HG03159 (cell line): Measurements from ENCODE around the gene FSTL4.

ENCODE experiments used
- ATAC-seq: cut with Tn5 transposase; IDR thresholded peaks from one replicate; pipeline ENCODE4 v1.9.1; 2021; ENCODE audit warnings: mild to moderate bottlenecking, moderate library complexity; ENCODE audit not compliant: unreplicated experiment

Gene FSTL4

DNA sequence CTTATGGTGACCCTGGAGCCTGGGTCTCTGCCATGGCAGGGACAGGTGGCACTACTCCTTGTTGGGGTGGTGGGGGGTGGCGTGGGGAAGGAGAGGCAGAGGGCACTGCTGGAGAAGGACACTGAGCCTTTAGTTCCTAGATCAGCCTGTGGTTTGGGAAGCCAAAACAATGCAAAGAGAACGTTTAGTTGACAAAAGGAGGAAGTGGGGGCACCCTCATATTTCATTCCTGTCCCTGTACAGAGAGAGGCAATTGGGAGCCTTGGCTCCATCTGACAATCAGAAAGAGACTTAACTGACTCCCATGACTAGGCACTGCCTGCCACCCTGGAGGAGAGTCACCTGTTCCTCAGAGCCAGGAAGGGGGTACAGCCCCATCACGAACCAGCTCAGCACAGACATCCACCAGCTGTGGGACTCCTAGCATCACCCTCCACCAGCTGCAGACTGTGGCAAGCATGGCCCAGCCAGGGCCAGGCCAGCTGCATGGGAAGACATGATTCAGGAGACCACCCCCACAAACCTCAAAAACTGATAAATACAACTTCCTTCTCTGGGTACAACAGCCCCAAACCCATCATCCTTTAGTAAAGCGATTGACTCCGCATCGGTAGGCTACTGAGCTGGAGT, 303.1 kb downstream of the FSTL4 start:
- ATAC-seq = no peak

GRCh38 chr5:133307275-133307674, 305.1 kb downstream of the FSTL4 start:
- no peak for ATAC-seq

GRCh38 chr5:133304707-133305216, 307.6 kb downstream of the FSTL4 start:
- ATAC-seq = no peak

DNA sequence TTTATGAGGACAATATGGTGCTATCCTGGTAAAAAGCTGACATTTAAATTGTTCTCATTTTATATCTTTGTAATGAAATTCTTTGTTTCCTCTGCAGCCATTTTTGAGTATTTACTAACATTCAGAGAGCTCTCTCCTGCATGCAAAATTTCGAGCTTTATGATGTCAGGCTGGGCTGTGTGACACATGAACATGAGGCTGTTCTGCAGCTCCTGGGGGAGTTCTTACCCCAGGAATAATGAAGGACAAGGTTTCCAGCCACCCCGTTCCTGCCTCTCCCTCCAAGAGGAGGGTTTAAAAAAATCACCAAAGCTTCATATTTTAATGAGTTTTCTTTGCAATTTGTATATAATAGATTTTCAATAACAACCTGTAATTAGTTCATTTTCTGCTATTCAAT, 308.2 kb downstream of the FSTL4 start:
- ATAC-seq = no peak

- no peak for ATAC-seq
These were observed 309.0 kb downstream of the FSTL4 start for GRCh38 chr5:133303298-133303697.

GRCh38 chr5:133299728-133300127, 312.6 kb downstream of the FSTL4 start:
- no peak for ATAC-seq

DNA sequence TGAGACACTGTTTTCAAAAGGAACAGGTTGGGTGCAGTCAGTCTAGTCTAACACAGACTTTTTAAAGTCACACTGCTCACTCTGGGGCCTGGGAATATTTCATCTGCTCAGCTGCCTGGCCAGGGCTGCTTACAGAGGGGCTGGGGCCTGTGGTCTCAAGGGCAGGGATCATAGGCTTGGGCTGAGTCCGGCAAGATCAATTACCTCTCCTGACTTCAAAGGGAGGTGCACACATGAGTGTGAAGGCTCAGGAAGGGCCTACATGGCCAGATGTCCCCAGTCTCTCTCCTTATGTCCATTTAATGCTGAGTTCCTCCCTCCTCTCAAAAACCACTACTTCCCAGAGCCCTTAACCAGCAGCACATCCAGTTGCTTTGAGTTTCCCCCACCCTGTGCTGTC, 313.3 kb downstream of the FSTL4 start:
- no peak for ATAC-seq

- no peak for ATAC-seq
These were observed 313.9 kb downstream of the FSTL4 start for GRCh38 chr5:133298447-133298846.

DNA sequence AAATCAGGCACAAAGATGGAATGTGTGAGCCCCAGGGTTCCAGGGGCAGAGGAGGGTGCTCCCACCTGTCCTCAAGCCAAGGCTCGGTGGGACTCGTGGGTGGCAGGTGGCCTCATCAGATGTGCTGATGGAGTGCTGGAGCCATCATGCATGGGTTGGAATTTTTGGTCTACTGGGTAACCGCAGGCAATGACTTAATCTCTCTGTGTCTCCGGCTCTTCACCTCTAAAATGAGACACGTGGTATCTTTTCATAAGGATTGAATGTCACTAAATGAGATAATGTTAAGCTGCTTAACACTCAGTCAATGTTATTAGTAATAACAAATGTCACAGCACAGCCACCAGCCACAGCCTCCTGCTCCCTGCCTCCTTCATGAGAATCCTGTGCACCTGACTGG, 315.0 kb downstream of the FSTL4 start:
- no peak for ATAC-seq

DNA sequence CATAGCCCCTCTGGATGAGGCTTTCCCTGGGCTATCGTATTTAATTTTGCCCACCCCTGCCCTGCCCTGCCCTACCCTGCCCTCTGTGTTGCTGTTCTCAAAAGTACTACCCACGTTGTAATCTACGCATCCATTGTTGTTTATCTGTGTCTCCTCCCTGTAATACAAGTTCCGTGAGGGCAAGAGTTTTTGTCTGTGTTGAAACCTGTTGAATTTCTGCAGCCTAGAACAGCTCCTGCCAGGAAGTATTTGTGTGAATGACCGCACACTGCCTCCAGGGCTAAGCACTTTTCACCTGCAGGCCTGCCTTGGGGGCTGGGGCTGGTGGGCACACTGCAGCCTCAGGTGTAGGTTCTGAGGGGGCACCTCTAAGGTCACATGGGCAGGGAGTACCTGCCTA, 315.7 kb downstream of the FSTL4 start:
- ATAC-seq = no peak

- no peak for ATAC-seq
These were observed 316.8 kb downstream of the FSTL4 start for GRCh38 chr5:133295520-133295919.

- ATAC-seq = no peak
These were observed 318.0 kb downstream of the FSTL4 start for GRCh38 chr5:133294380-133294779.

- no peak for ATAC-seq
These were observed 318.4 kb downstream of the FSTL4 start for GRCh38 chr5:133293960-133294359.

GRCh38 chr5:133292300-133292699, 320.0 kb downstream of the FSTL4 start:
- ATAC-seq = no peak

- ATAC-seq = no peak
These were observed 320.8 kb downstream of the FSTL4 start for GRCh38 chr5:133291524-133291923.

DNA sequence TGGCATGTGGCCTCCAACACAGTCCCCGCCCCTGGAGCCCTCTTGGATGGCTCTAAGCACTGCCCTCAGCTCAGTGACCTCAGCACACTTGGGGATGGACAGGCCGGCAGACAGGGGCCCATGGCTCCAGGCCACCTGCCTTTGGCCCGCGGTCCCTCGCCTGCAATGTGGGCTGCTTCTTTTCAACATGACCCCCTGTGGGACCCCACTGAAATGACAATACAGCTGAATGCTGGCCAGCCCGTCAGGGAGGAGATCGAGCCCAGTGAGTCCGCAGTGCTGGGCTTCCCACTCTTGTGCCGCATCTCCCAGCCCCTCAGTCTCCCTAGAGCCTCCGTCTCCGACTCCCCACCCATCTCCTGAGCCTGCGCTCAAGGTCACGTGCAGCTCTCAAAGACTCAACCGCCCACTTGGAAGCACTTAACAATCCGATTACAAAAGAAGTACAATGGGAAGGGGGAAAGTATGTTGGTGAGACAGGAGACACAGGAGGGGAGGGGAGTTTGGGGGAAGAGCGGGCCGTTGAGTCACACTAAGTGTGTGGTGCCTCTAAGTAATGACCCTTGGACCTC, 321.6 kb downstream of the FSTL4 start:
- ATAC-seq = no peak

GRCh38 chr5:133289686-133290367, 322.5 kb downstream of the FSTL4 start:
- ATAC-seq = no peak

- ATAC-seq = no peak
These were observed 324.8 kb downstream of the FSTL4 start for GRCh38 chr5:133287500-133287899.

- no peak for ATAC-seq
These were observed 325.9 kb downstream of the FSTL4 start for GRCh38 chr5:133286483-133286882.

DNA sequence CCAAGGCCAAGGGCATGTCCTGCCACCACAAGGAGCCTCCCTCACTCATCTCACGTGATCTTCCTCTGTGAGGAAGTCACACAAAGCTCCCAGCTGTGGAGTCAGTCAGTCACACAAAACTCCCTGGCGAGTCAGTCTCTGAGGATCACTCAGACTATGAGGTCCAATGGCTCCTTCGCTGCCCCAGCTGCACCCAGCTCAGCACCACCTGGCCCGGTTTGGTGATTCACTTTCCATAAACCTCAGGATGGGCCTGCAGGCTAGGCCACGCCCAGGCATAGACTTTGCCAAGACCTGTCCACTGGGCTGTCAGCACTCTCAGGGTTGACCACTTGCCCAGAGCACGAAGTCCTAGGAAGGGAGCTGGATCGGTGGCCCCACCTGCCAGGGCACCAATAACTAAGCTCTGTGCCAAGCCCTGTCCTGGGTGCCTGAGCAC, 326.7 kb downstream of the FSTL4 start:
- ATAC-seq = no peak

DNA sequence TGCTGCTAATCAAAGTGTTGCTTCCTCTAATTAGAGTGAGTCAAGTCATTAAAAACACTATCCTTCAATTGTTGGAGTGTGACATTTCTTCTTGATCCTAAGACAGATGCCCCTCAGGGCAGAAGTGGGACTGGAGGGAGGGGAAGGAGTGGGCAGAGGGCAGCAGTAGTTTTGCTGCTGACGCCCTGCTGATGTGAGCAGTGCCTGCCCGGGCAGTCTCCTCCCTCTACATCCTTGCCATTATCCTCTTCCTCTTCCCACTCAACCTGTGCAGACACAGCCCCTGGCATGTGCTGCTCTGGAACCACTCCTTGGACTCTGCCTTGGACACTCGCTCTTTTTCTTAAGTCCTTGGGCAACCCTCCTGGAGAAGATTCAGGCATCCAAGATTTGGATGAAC, 328.0 kb downstream of the FSTL4 start:
- no peak for ATAC-seq

DNA sequence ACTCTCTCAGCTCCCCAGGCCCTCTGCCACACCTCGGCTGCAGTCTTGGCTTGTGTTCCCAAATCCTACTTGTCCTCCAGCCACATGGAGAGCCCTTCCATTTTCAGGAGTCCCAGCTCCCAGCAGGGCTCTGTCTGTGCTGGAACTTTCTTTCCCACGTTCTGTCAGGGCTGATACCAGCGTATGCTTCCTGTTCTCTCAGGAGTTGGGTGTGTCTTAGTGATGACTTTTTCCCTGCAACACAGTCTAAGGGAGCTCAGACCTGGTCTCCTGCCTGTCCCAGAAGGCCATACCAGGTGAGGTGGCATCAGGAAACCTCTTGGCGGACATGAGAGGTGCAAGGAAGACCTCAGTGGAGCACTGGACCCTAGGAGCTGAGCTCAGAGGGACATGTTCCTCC, 334.0 kb downstream of the FSTL4 start:
- ATAC-seq = no peak
